ENCODE measurements around the gene MISFA.

GRCh38 chr11:18650353-18650752 lies 50.8 kb downstream of the MISFA start:
- TF ChIP-seq BACH1 (tag; IDR thresholded peaks at IDR 0.05) (no peak), EHMT2 (IDR thresholded peaks at IDR 0.05) (no peak), THRA (IDR thresholded peaks at IDR 0.05) (no peak), RBM34 (IDR thresholded peaks at IDR 0.05; ENCODE audit: borderline replicate concordance, insufficient read depth, low read length) (no peak), BRCA1 (IDR thresholded peaks at IDR 0.05) (no peak), BRCA1 (CRISPR knock-in tag; IDR thresholded peaks at IDR 0.05) (no peak), NR3C1 (CRISPR knock-in tag; IDR thresholded peaks at IDR 0.05) (no peak), POLR2A (conservative IDR thresholded peaks at IDR 0.05) (no peak), ZNF740 (CRISPR knock-in tag; IDR thresholded peaks at IDR 0.05) (no peak), ZNF740 (tag; IDR thresholded peaks at IDR 0.05) (no peak), ARID4B (CRISPR knock-in tag; IDR thresholded peaks at IDR 0.05) (no peak), CHD4 (IDR thresholded peaks at IDR 0.05; ENCODE audit: insufficient read depth, insufficient replicate concordance, low read depth, low read length, poor library complexity, severe bottlenecking) (no peak), CC2D1A (IDR thresholded peaks at IDR 0.05) (no peak)
